ENCODE data around the gene FBXW5.

FBXW5 gene

GRCh38 chr9:136947028-136947891 lies 2.7 kb upstream of the FBXW5 start:
- DNase-seq, result no peak

GRCh38 chr9:136946228-136947027 lies 1.9 kb upstream of the FBXW5 start:
- no peak for DNase-seq

- no peak for DNase-seq
Measured at GRCh38 chr9:136945333-136946227, 1.0 kb upstream of the FBXW5 start.

- no peak for DNase-seq
Measured at GRCh38 chr9:136944212-136944518, 373 bp downstream of the FBXW5 start.

GRCh38 chr9:136943291-136944211 lies 987 bp downstream of the FBXW5 start:
- no peak for DNase-seq

- no peak for DNase-seq
Measured at GRCh38 chr9:136942881-136943230, 1.7 kb downstream of the FBXW5 start.

- no peak for DNase-seq
Measured at GRCh38 chr9:136942112-136942880, 2.2 kb downstream of the FBXW5 start.

GRCh38 chr9:136941231-136942111 lies 3.1 kb downstream of the FBXW5 start:
- no peak for DNase-seq

GRCh38 chr9:136940526-136941230 lies 3.9 kb downstream of the FBXW5 start:
- DNase-seq, result no peak

GRCh38 chr9:136939996-136940525 lies 4.5 kb downstream of the FBXW5 start:
- no peak for DNase-seq

GRCh38 chr9:136939431-136939995 lies 5.0 kb downstream of the FBXW5 start:
- no peak for DNase-seq

GRCh38 chr9:136937186-136938001 lies 7.1 kb downstream of the FBXW5 start:
- no peak for DNase-seq

- no peak for DNase-seq
Measured at GRCh38 chr9:136936645-136937170, 7.8 kb downstream of the FBXW5 start.

GRCh38 chr9:136935651-136936050 lies 8.9 kb downstream of the FBXW5 start:
- no peak for DNase-seq

GRCh38 chr9:136934277-136934676 lies 10.3 kb downstream of the FBXW5 start:
- DNase-seq, result no peak

GRCh38 chr9:136931611-136932130 lies 12.9 kb downstream of the FBXW5 start:
- DNase-seq, result no peak

GRCh38 chr9:136930014-136930413 lies 14.5 kb downstream of the FBXW5 start:
- DNase-seq, result no peak
